Retinal pigment epithelial cell (primary cell): ENCODE data around the gene TMEFF2.

ENCODE experiments used
- DNase-seq: peaks from one replicate; pipeline ENCODE4 v3.0.0-alpha.2; 2010; ENCODE audit warnings: low read depth
- H3K4me3 ChIP-seq: 2 replicates; pipeline ENCODE4 v1.5.1; 2011; ENCODE audit warnings: mild to moderate bottlenecking, low read length, control low read depth, moderate library complexity
- CTCF ChIP-seq: conservative IDR thresholded peaks from 2 replicates; pipeline ENCODE4 v1.5.1; 2011; ENCODE audit warnings: low read depth, low read length, control low read depth, inconsistent platforms

The TMEFF2 gene

GRCh38 chr2:192202373-192202772 is 7.6 kb upstream of the TMEFF2 start:
- DNase-seq = no peak
- TF ChIP-seq CTCF = no peak
- no peak overlapping the region for H3K4me3 ChIP-seq

DNA sequence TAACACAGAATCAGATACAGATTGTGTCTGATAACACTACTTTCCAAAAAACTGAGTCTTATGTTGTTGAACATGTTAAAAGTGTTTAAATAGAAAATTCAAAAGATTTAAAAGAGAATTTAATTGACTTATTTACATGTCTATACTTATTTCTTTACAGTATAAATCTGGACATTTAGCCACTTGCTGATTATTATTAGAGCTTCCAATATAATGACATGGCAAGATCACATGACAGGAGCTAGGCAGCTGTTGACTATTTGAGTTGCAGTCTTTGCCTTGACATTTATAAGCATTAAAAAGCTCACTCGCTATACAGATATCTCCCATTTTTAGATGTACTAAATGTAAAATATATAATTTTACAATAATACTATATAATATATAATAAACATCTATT is 6.4 kb upstream of the TMEFF2 start:
- H3K4me3 ChIP-seq = no peak overlapping the region
- no peak for TF ChIP-seq CTCF
- no peak for DNase-seq

- DNase-seq = no peak
- peak; percentile 52 for TF ChIP-seq CTCF
- no peak overlapping the region for H3K4me3 ChIP-seq
These were observed 2.6 kb upstream of the TMEFF2 start for GRCh38 chr2:192197357-192197756.

- TF ChIP-seq CTCF = no peak
- DNase-seq = no peak
- peak overlapping the region; percentile 66 for H3K4me3 ChIP-seq
These were observed 1.9 kb upstream of the TMEFF2 start for GRCh38 chr2:192196421-192197194.

- peak overlapping the region; percentile 66 for H3K4me3 ChIP-seq
- DNase-seq = no peak
- TF ChIP-seq CTCF = no peak
These were observed 1.1 kb upstream of the TMEFF2 start for GRCh38 chr2:192195548-192196418.

GRCh38 chr2:192194265-192194865 is 368 bp downstream of the TMEFF2 start:
- H3K4me3 ChIP-seq = peak overlapping the region; percentile 66
- DNase-seq = no peak

More at GRCh38 chr2:192194265-192194865, 368 bp downstream of the TMEFF2 start:
- TF ChIP-seq CTCF = no peak
